MM.1S (cell line): ENCODE measurements around the gene SCT.

Experiments
- DNase-seq: peaks from one replicate; pipeline ENCODE4 v3.0.0-alpha.2; 2015
- H2AFZ ChIP-seq: fragments of 300-600 bp; sonication (generic); 2 replicates; pipeline ENCODE4 v1.6.0; 2016; ENCODE audit warnings: antibody characterized with exemption, low read length
- H3F3A ChIP-seq: fragments of 300-600 bp; sonication (generic); 2 replicates; pipeline ENCODE4 v1.6.1; 2016; ENCODE audit warnings: mild to moderate bottlenecking, antibody characterized with exemption, low read length, moderate library complexity, mixed read lengths; ENCODE audit not compliant: insufficient read depth
- H3K27ac ChIP-seq: fragments of 300-600 bp; sonication (generic); 2 replicates; pipeline ENCODE4 v1.5.1; 2016; ENCODE audit warnings: mild to moderate bottlenecking, low read length
- H3K27me3 ChIP-seq: fragments of 300-600 bp; sonication (generic); replicated peaks from 2 replicates; pipeline ENCODE4 v1.6.0; 2016; ENCODE audit warnings: low read length; ENCODE audit not compliant: insufficient read depth
- H3K36me3 ChIP-seq: fragments of 300-600 bp; sonication (generic); replicated peaks from 2 replicates; pipeline ENCODE4 v1.6.1; 2016; ENCODE audit warnings: mild to moderate bottlenecking, low read length, mixed read lengths; ENCODE audit not compliant: insufficient read depth
- H3K4me1 ChIP-seq: fragments of 300-600 bp; sonication (generic); 2 replicates; pipeline ENCODE4 v1.6.1; 2016; ENCODE audit warnings: low read length, mixed read lengths
- H3K4me2 ChIP-seq: fragments of 300-600 bp; sonication (generic); 2 replicates; pipeline ENCODE4 v1.6.0; 2016; ENCODE audit warnings: low read depth, low read length
- H3K4me3 ChIP-seq: fragments of 300-600 bp; sonication (generic); 2 replicates; pipeline ENCODE4 v1.5.1; 2016; ENCODE audit warnings: low read length, mixed read lengths
- H3K79me2 ChIP-seq: fragments of 300-600 bp; sonication (generic); 2 replicates; pipeline ENCODE4 v1.6.1; 2016; ENCODE audit warnings: mixed run types, low read length, mixed read lengths
- H3K9ac ChIP-seq: fragments of 300-600 bp; sonication (generic); 2 replicates; pipeline ENCODE4 v1.6.1; 2016; ENCODE audit warnings: low read length, mixed read lengths
- H3K9me2 ChIP-seq: fragments of 300-600 bp; sonication (generic); replicated peaks from 2 replicates; pipeline ENCODE4 v1.6.1; 2016; ENCODE audit warnings: mild to moderate bottlenecking, low read length, mixed read lengths; ENCODE audit not compliant: insufficient read depth
- H3K9me3 ChIP-seq: fragments of 300-600 bp; sonication (generic); replicated peaks from 2 replicates; pipeline ENCODE4 v1.6.1; 2016; ENCODE audit warnings: mild to moderate bottlenecking, low read length, mixed read lengths; ENCODE audit not compliant: insufficient read depth
- H4K20me1 ChIP-seq: fragments of 300-600 bp; sonication (generic); 2 replicates; pipeline ENCODE4 v1.6.1; 2016; ENCODE audit warnings: mild to moderate bottlenecking, low read length, moderate library complexity, mixed read lengths; ENCODE audit not compliant: insufficient read depth
- CTCF ChIP-seq: fragments of 300-600 bp; sonication (generic); IDR thresholded peaks from 2 replicates; pipeline ENCODE4 v1.5.1; 2016; ENCODE audit warnings: antibody characterized with exemption, low read length, mixed read lengths
- EZH2 ChIP-seq: fragments of 300-600 bp; sonication (generic); optimal IDR thresholded peaks from 2 replicates; pipeline ENCODE3; 2017; ENCODE audit warnings: low read depth, mild to moderate bottlenecking, antibody characterized with exemption, low read length, mixed read lengths
- EZH2phosphoT487 ChIP-seq: fragments of 300-600 bp; sonication (generic); IDR thresholded peaks from 2 replicates; pipeline ENCODE4 v1.6.1; 2018; ENCODE audit warnings: antibody characterized with exemption, low read length

Gene SCT

GRCh38 chr11:660681-661444 lies 33.9 kb upstream of the SCT start:
- Histone ChIP-seq H3K79me2 (peaks cover 15% of the 10 kb centered on the region), H2AFZ (no peak overlapping the region), H3K4me1 (no peaks in the 10 kb centered on the region), H3K27me3 (no peaks in the 10 kb centered on the region), H3F3A (no peaks in the 10 kb centered on the region), H3K4me2 (no peak overlapping the region), H4K20me1 (no peaks in the 10 kb centered on the region), H3K9me2 (no peaks in the 10 kb centered on the region), H3K9ac (no peak overlapping the region), H3K36me3 (no peaks in the 10 kb centered on the region), H3K4me3 (no peak overlapping the region), H3K9me3 (no peaks in the 10 kb centered on the region), H3K27ac (no peak overlapping the region)
- DNase-seq: no peak
- TF ChIP-seq CTCF: no peak
- TF ChIP-seq EZH2phosphoT487: no peak
- TF ChIP-seq EZH2: no peak

DNA sequence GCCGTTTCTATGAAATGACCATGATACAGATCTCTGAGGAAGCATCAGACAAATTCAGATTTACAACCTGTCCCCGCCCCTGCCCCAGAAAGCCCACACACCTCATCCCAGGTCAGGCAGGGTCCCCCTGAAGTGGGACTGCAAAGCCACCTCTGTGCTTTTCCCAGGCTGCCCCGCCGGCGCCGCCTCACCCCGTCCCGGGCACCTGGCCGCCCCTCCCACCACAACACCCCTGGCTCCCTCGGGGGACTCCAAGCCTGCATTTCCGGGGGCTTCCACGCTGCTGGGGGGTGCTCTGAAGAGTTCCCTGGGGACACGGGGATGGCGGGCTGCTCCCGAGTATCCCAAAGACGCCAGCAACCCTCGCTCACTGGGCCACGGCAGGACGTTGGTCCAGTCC lies 33.3 kb upstream of the SCT start:
- no peaks in the 10 kb centered on the region for H4K20me1 ChIP-seq
- no peak overlapping the region for H3K27ac ChIP-seq
- no peak for TF ChIP-seq EZH2phosphoT487
- TF ChIP-seq EZH2: no peak
- no peak for TF ChIP-seq CTCF
- no peaks in the 10 kb centered on the region for H3K9me2 ChIP-seq
- no peak overlapping the region for H2AFZ ChIP-seq
- no peak for DNase-seq
- no peak overlapping the region for H3K9ac ChIP-seq
- peaks cover 12% of the 10 kb centered on the region for H3K79me2 ChIP-seq
- no peaks in the 10 kb centered on the region for H3K9me3 ChIP-seq
- H3F3A ChIP-seq: no peaks in the 10 kb centered on the region
- H3K4me1 ChIP-seq: no peaks in the 10 kb centered on the region
- no peaks in the 10 kb centered on the region for H3K27me3 ChIP-seq
- no peaks in the 10 kb centered on the region for H3K36me3 ChIP-seq
- H3K4me2 ChIP-seq: no peak overlapping the region
- no peak overlapping the region for H3K4me3 ChIP-seq

- no peaks in the 10 kb centered on the region for H3K9me3 ChIP-seq
- no peak overlapping the region for H3K9ac ChIP-seq
- TF ChIP-seq EZH2 (no peak), CTCF (no peak), EZH2phosphoT487 (no peak)
- no peak overlapping the region for H3K4me2 ChIP-seq
- no peak overlapping the region for H2AFZ ChIP-seq
- no peaks in the 10 kb centered on the region for H3K4me1 ChIP-seq
- no peaks in the 10 kb centered on the region for H3K27me3 ChIP-seq
- no peak for DNase-seq
- H3K36me3 ChIP-seq: no peaks in the 10 kb centered on the region
- no peaks in the 10 kb centered on the region for H3K9me2 ChIP-seq
- H3K27ac ChIP-seq: no peak overlapping the region
- H3F3A ChIP-seq: no peaks in the 10 kb centered on the region
- H3K4me3 ChIP-seq: no peak overlapping the region
- H4K20me1 ChIP-seq: no peaks in the 10 kb centered on the region
- peaks cover 10% of the 10 kb centered on the region for H3K79me2 ChIP-seq
These were observed 32.6 kb upstream of the SCT start for GRCh38 chr11:659532-660085.
